DOHH2 (cell line): ENCODE measurements around the gene MC5R.

Experiments
- EZH2phosphoT487 ChIP-seq: fragments of 200-600 bp; sonication (generic); IDR thresholded peaks from 2 replicates; pipeline ENCODE4 v1.6.1; 2017; ENCODE audit warnings: borderline replicate concordance, mild to moderate bottlenecking, antibody characterized with exemption, low read length, moderate library complexity, mixed read lengths
- TF ChIP-seq, protein P1 (sequence below): fragments of 200-600 bp; sonication (generic); IDR thresholded peaks from one replicate; pipeline ENCODE4 v1.5.1; 2014; ENCODE audit warnings: antibody characterized with exemption, mild to moderate bottlenecking, low read depth, low read length; ENCODE audit not compliant: poor library complexity, severe bottlenecking

DNA sequence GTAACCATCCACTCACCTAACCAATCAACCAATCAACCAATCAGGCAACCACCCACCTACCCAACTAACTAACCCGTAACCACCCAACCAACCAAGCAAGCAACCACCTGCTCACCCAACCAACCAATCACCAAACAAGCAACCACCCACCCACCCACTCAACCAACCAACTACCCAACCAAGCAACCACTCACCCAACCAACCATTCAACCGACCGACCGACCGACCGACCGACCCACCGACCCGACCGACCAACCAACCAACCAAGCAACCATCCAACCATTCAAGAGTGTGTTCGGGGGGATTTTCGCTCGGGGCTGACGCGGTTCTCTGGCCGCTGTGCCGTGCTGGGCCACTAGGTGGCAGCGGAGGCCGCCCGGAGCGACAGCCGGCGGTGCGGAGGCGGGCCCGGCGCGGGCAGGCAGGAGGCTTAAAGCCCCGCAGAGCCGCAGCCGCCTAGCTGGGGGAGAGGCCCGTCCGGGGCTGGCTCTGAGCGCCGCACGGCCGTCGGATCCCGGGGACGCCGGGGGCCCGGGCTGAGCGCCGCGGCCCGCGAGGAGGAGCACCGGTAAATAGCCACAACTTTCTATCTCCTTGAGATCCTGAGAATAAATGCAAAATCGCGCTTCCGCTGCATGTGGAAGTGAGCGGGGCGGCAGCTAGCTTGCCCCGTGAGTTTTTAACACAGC lies at the start of gene MC5R:
- TF ChIP-seq, protein P1, sequence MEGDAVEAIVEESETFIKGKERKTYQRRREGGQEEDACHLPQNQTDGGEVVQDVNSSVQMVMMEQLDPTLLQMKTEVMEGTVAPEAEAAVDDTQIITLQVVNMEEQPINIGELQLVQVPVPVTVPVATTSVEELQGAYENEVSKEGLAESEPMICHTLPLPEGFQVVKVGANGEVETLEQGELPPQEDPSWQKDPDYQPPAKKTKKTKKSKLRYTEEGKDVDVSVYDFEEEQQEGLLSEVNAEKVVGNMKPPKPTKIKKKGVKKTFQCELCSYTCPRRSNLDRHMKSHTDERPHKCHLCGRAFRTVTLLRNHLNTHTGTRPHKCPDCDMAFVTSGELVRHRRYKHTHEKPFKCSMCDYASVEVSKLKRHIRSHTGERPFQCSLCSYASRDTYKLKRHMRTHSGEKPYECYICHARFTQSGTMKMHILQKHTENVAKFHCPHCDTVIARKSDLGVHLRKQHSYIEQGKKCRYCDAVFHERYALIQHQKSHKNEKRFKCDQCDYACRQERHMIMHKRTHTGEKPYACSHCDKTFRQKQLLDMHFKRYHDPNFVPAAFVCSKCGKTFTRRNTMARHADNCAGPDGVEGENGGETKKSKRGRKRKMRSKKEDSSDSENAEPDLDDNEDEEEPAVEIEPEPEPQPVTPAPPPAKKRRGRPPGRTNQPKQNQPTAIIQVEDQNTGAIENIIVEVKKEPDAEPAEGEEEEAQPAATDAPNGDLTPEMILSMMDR = peak; percentile 94
- TF ChIP-seq EZH2phosphoT487 = peak; percentile 63; the same call in 1 of the 2 replicates
